GM18505 (cell line): ENCODE measurements around the gene RERE.
"Not testable (repeated sequence)": the region's sequence is repeated elsewhere in the genome, so short reads cannot be mapped to it uniquely, and the experiment has no call there.

Source experiments
- ATAC-seq: cut with Tn5 transposase; IDR thresholded peaks from one replicate; pipeline ENCODE4 v1.9.1; 2021; ENCODE audit not compliant: unreplicated experiment
- POLR2A ChIP-seq: IDR thresholded peaks from 4 replicates; pipeline ENCODE4 v1.6.1; 2011; ENCODE audit warnings: borderline replicate concordance; ENCODE audit not compliant: insufficient read depth, insufficient read length; ENCODE audit errors: extremely low read depth

RERE gene

DNA sequence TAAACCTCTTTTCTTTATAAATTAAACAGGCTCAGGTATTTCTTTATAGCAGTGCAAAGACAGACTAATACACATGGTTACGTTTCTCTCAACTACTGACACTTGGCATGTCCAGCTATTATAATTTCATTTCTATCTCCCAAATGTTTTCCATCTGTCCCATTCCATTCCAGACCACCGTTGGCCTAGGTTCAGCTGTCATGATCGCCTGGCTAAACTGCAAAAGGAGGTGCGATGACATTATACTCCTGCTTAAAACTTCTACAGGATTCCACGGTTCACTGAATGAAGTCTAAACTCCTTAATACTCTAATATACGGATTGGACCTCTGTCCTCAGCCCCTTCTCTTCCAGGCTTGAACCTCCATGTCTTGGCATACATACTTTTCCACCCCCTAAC, 72.1 kb downstream of the RERE start:
- ATAC-seq, result no peak
- TF ChIP-seq POLR2A, result no peak

GRCh38 chr1:8742022-8742924, 75.2 kb downstream of the RERE start:
- no peak for ATAC-seq
- no peak for TF ChIP-seq POLR2A

DNA sequence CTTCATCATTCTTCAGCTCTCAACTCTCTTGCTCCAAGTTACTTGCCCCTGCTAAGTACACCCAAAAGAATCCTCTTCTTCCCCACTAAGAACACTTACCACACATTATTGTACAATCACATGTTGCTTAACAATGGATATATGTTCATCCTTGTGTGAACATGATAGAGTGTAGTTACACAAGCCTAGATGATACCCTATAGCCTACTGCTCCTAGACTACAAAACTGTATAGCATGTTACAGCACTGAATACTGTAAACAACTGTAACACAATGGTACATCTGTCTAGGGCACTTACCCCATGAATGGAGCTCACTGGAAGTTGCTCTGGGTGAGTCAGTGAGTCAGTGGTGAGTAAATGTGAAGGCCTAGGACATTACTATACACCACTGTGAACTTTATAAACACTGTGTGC, 77.4 kb downstream of the RERE start:
- ATAC-seq, result no peak
- no peak for TF ChIP-seq POLR2A

GRCh38 chr1:8739377-8739776, 78.1 kb downstream of the RERE start:
- no peak for ATAC-seq
- no peak for TF ChIP-seq POLR2A

DNA sequence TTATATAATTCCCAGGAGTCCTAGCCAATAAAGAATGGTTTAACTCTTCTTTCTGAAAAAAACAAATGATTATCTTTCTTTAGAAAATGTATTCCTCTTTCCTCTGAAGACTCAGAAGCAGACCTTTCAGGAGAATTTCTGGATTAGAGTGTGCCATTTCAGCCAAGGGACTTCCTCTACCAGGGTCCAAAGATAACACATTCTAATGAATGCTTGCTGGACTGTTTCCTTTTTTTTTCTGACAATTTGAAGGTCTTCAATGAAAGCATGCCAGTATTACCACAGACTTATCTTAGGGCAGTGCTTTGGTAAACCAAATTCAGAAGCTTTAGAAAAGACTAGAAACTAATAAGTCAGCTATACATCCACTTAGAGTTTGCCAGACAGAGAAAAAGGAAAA, 80.5 kb downstream of the RERE start:
- no peak for ATAC-seq
- TF ChIP-seq POLR2A, result no peak

- no peak for ATAC-seq
- TF ChIP-seq POLR2A, result no peak
Observed at GRCh38 chr1:8733484-8733883, 84.0 kb downstream of the RERE start.

DNA sequence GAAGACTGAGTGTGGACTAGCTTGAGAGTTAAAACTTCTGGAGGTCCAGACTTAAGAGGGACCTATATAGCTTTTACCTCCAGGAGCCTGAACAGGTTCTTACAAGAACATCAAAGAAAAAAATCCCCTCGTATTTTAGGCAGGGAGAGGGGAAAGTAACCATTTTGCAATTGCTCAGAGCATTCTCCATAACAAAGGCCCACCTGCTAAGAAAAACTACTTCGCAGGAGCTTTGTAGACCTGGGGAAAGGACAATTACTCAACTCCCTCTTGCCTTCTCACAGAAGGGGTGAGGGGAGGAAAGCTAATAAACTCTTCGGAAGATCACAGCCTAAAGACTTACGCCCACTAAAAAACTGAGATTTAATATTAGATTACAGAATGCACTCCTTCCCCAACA, 86.3 kb downstream of the RERE start:
- TF ChIP-seq POLR2A, result no peak
- no peak for ATAC-seq

DNA sequence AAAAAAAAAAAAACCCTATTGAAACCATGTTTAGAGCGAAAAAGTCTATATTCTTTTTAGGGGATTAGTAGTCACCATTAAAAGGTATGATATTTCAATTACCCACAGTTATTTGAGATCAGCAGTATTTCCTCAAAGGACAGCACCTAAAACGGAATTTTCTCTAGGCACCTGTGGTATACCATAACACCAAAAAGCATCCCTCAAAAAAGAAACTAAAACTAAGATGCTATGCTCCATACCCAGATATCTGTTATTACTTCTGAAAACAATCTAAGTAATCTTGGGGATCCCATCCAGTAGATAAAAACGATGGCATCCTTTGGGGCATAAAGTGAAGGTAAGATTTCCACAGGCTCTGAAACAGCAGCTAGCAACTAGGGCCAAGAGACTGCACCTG, 89.0 kb downstream of the RERE start:
- no peak for TF ChIP-seq POLR2A
- ATAC-seq, result no peak

DNA sequence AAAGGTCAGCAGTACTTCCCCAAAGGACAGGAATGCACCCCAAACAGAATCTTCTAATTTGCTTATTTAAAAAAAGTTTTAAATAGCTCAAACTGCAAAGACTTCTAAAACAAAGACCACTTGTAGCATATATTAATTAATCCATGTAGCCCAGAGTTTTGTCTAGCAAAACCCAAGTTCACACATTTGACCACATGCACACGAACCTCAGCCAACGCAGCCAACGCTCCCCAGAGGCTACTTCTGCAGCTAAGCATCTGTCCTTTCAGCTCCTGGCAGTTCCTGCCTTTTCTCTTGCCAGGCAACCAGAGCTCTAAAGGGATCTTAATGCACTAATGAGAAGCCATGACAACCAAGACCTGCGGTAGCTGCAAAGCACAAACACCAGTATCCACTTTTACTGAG, 89.6 kb downstream of the RERE start:
- no peak for ATAC-seq
- TF ChIP-seq POLR2A, result no peak

DNA sequence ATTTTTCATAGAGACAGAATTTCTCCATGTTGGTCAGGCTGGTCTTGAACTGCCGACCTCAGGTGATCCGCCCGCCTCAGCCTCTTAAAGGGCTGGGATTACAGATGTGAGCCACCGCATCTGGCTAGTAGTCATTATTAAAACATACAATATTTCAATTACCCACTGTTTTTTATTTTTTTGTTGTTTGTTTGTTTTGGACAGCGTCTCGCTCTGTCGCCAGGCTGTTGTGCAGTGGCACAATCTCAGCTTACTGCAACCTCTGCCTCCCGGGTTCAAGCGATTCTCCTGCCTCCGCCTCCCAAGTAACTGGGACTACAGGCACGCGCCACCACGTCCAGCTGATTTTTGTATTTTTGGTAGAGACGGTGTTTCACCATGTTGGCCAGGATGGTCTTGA, 90.1 kb downstream of the RERE start:
- not testable (repeated sequence) for ATAC-seq

DNA sequence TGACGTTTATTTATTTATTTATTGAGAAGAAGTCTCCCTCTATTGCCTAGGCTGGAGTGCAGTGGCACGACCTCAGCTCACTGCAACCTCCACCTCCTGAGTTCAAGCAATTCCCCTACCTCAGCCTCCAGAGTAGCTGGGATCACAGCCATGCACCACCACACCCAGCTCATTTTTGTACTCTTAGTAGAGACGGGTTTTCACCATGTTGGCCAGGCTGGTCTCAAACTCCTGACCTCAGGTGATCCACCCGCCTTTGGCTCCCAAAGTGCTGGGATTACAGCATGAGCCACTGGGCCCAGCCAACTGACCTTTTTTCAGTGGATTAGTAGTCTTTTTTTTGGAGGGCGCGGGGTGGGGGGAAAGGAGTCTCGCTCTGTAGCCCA, 90.6 kb downstream of the RERE start:
- ATAC-seq, result not testable (repeated sequence)

- ATAC-seq, result no peak
- no peak for TF ChIP-seq POLR2A
Observed at GRCh38 chr1:8723010-8723409, 94.4 kb downstream of the RERE start.

DNA sequence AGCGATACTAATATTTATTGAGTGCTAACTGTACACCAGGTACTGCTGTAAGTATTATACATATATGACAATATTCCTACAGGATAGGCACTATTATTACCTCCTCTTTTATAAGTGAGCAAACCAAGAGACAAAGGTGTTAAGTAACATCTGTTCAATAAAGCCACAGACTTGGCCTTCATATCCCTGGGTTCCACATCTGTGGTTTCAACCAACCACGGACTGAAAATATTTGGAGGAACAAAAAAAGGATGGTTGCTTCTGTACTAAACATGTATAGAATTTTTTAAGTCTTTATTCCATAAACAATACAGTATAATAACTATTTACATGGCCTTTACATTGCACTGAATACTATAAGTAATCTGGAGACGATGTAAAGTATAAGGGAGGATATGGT, 95.1 kb downstream of the RERE start:
- no peak for TF ChIP-seq POLR2A
- no peak for ATAC-seq

- ATAC-seq, result no peak
- no peak for TF ChIP-seq POLR2A
Observed at GRCh38 chr1:8721679-8722324, 95.6 kb downstream of the RERE start.
